SU-DHL-6 (cell line): ENCODE data around the gene ST7.

Source experiments
- H2AFZ ChIP-seq: fragments of 200-600 bp; sonication (generic); 2 replicates; pipeline ENCODE4 v1.6.1; 2014; ENCODE audit warnings: low read depth, mild to moderate bottlenecking, moderate library complexity, mixed read lengths, antibody characterized with exemption, low read length; ENCODE audit not compliant: severe bottlenecking
- H3F3A ChIP-seq: fragments of 200-600 bp; shearing (Covaris generic); 2 replicates; pipeline ENCODE4 v1.6.0; 2016; ENCODE audit warnings: antibody characterized with exemption, mild to moderate bottlenecking; ENCODE audit not compliant: insufficient read depth
- H3K27ac ChIP-seq: fragments of 200-600 bp; sonication (generic); 2 replicates; pipeline ENCODE4 v1.5.1; 2016; ENCODE audit warnings: low read depth, mild to moderate bottlenecking, low read length, moderate library complexity, mixed read lengths
- H3K27me3 ChIP-seq: fragments of 200-600 bp; sonication (generic), shearing (Covaris generic); 2 replicates; pipeline ENCODE4 v1.6.0; 2014; ENCODE audit warnings: mild to moderate bottlenecking, low read length
- H3K36me3 ChIP-seq: fragments of 200-600 bp; sonication (generic); 2 replicates; pipeline ENCODE4 v1.6.1; 2014; ENCODE audit warnings: mild to moderate bottlenecking, low read length, mixed read lengths
- H3K4me2 ChIP-seq: fragments of 300-600, 200-600 bp; shearing (Covaris generic), sonication (generic); 2 replicates; pipeline ENCODE4 v1.6.0; 2014; ENCODE audit warnings: low read length, low read depth, mild to moderate bottlenecking; ENCODE audit not compliant: poor library complexity, severe bottlenecking
- H3K4me3 ChIP-seq: fragments of 200-600 bp; sonication (generic); 2 replicates; pipeline ENCODE4 v1.5.1; 2014; ENCODE audit warnings: antibody characterized with exemption, low read length, mild to moderate bottlenecking, mixed read lengths; ENCODE audit not compliant: insufficient read depth, poor library complexity, severe bottlenecking
- H3K79me2 ChIP-seq: fragments of 200-600 bp; sonication (generic); 2 replicates; pipeline ENCODE4 v1.6.1; 2014; ENCODE audit warnings: mild to moderate bottlenecking, low read length, moderate library complexity; ENCODE audit not compliant: insufficient read depth
- H3K9ac ChIP-seq: fragments of 200-600 bp; sonication (generic); 2 replicates; pipeline ENCODE4 v1.7.0; 2014; ENCODE audit warnings: mild to moderate bottlenecking, low read length
- H3K9me2 ChIP-seq: fragments of 200-600 bp; sonication (generic); replicated peaks from 2 replicates; pipeline ENCODE4 v1.6.1; 2014; ENCODE audit warnings: low read length; ENCODE audit not compliant: insufficient read depth
- H3K9me3 ChIP-seq: fragments of 200-600 bp; sonication (generic); 2 replicates; pipeline ENCODE4 v1.6.1; 2014; ENCODE audit warnings: low read length, mixed read lengths; ENCODE audit not compliant: insufficient read depth
- H4K20me1 ChIP-seq: fragments of 200-600 bp; sonication (generic); 2 replicates; pipeline ENCODE4 v1.6.1; 2014; ENCODE audit warnings: low read depth, mild to moderate bottlenecking, antibody characterized with exemption, low read length, moderate library complexity, mixed read lengths
- CTCF ChIP-seq: fragments of 200-600 bp; sonication (generic); IDR thresholded peaks from one replicate; pipeline ENCODE4 v1.5.1; 2017; ENCODE audit warnings: antibody characterized with exemption, mild to moderate bottlenecking, low read length, moderate library complexity; ENCODE audit not compliant: insufficient read depth, poor library complexity, severe bottlenecking
- EZH2phosphoT487 ChIP-seq: fragments of 200-600 bp; sonication (generic), shearing (Covaris generic); conservative IDR thresholded peaks from 2 replicates; pipeline ENCODE4 v1.6.1; 2018; ENCODE audit warnings: mild to moderate bottlenecking, antibody characterized with exemption, low read length, moderate library complexity, mixed read lengths

The ST7 gene

DNA sequence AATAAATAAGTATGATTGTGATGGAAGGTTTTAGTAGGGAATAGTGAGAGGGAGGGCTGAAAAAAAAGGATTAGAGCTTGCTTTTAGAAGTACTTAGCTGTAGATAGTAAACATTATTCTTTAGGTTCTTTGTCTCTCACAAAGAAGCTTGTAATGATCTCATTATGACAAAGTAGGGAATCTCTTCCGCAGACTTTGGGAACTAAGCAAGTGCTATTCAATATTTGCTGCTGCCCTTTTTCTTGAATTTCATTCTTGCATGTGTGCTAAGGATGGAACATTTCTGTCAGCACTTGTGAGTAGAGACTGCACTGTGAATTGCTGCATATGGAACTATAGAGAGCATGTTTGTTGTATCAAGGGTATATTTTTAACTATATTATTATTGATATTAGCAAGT is 173.4 kb downstream of the ST7 start:
- TF ChIP-seq EZH2phosphoT487: no peak
- no peak for TF ChIP-seq CTCF
- H3K4me3 ChIP-seq: no peak overlapping the region
- H3F3A ChIP-seq: no peaks in the 10 kb centered on the region
- no peak overlapping the region for H3K27ac ChIP-seq
- H3K27me3 ChIP-seq: no peaks in the 10 kb centered on the region
- H3K4me2 ChIP-seq: no peak overlapping the region
- no peaks in the 10 kb centered on the region for H3K9me3 ChIP-seq
- H3K36me3 ChIP-seq: no peaks in the 10 kb centered on the region
- H4K20me1 ChIP-seq: no peaks in the 10 kb centered on the region
- no peak overlapping the region for H3K9ac ChIP-seq
- no peak overlapping the region for H2AFZ ChIP-seq
- H3K9me2 ChIP-seq: no peaks in the 10 kb centered on the region
- no peaks in the 10 kb centered on the region for H3K79me2 ChIP-seq

DNA sequence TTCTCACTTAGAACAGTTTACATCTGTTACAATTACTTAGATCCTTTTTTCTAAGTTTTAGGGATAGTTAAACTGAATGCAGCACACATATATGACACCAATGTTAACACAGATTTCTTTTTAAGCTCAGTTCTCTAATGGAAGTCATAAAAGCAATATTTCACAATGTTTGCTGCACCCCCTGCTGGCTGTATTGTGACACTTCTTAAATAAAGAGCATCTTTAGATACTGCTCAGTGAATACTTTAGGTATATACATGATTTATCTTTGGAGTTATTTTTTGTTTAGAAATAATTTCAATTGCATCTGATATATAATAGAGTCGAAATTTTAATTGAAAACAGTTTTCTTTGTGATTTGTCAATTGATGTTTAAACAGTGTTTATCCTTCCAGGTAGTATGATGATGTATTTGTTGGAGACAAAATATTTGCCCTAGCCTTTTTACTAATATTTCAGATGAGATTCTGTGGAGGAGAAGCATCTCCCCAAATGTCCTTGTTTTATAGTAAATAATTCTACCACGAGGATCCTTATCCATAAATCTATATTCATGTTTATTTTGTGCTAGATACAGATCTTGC is 174.4 kb downstream of the ST7 start:
- H3K36me3 ChIP-seq: no peaks in the 10 kb centered on the region
- no peak overlapping the region for H3K4me2 ChIP-seq
- no peaks in the 10 kb centered on the region for H3K9me2 ChIP-seq
- H3K27ac ChIP-seq: no peak overlapping the region
- H3K79me2 ChIP-seq: no peaks in the 10 kb centered on the region
- no peak overlapping the region for H3K4me3 ChIP-seq
- H3K27me3 ChIP-seq: no peaks in the 10 kb centered on the region
- TF ChIP-seq CTCF (peak; percentile 71), EZH2phosphoT487 (no peak)
- H2AFZ ChIP-seq: no peak overlapping the region
- no peaks in the 10 kb centered on the region for H3F3A ChIP-seq
- H4K20me1 ChIP-seq: no peaks in the 10 kb centered on the region
- H3K9me3 ChIP-seq: no peaks in the 10 kb centered on the region
- H3K9ac ChIP-seq: no peak overlapping the region

GRCh38 chr7:117129521-117129955 is 176.2 kb downstream of the ST7 start:
- no peaks in the 10 kb centered on the region for H3F3A ChIP-seq

More at GRCh38 chr7:117129521-117129955, 176.2 kb downstream of the ST7 start:
- Histone ChIP-seq H3K4me3 (no peak overlapping the region), H3K36me3 (no peaks in the 10 kb centered on the region), H3K27me3 (no peaks in the 10 kb centered on the region), H3K9me2 (no peaks in the 10 kb centered on the region), H2AFZ (no peak overlapping the region), H3K9me3 (no peaks in the 10 kb centered on the region), H3K4me2 (no peak overlapping the region), H3K79me2 (no peaks in the 10 kb centered on the region), H3K9ac (no peak overlapping the region), H4K20me1 (no peaks in the 10 kb centered on the region), H3K27ac (no peak overlapping the region)
- TF ChIP-seq CTCF (no peak), EZH2phosphoT487 (no peak)
